Breast epithelium (tissue), 3 donors: ENCODE data around the gene PSORS1C1.

Experiments
- POLR2AphosphoS5 ChIP-seq, 3 donors: sonication (generic); formaldehyde crosslinking; IDR thresholded peaks; one replicate each; pipeline ENCODE4 v1.6.1; 2017; ENCODE audit warnings: antibody characterized with exemption in 3 of 3
- TF ChIP-seq, protein P1 (sequence below), 3 donors: fragments of 450-650 bp; IDR thresholded peaks; one replicate each; pipeline ENCODE4 v1.5.1; 2016 to 2017; ENCODE audit warnings: antibody characterized with exemption in 3 of 3, mild to moderate bottlenecking in 3 of 3, moderate library complexity in 3 of 3

DNA sequence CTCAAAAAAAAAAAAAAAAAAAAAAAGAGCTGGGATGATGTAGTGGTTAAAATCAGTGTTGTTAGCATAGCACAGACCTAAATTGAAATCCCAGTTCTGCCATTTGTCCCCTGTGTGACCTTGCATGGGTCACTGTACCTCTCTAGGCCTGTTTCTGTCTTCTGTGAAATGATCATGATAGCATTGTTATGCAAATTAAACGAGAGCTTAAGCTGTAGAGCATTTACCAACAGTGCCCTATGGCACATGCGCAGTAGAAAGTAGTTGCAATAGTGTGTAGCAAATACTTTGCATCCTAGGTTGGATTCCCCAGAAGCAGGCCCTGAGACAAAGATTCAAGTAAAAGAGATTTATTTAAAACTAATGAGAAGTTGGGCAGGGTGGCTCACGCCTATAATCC is 17.0 kb downstream of the PSORS1C1 start:
- TF ChIP-seq, protein P1, sequence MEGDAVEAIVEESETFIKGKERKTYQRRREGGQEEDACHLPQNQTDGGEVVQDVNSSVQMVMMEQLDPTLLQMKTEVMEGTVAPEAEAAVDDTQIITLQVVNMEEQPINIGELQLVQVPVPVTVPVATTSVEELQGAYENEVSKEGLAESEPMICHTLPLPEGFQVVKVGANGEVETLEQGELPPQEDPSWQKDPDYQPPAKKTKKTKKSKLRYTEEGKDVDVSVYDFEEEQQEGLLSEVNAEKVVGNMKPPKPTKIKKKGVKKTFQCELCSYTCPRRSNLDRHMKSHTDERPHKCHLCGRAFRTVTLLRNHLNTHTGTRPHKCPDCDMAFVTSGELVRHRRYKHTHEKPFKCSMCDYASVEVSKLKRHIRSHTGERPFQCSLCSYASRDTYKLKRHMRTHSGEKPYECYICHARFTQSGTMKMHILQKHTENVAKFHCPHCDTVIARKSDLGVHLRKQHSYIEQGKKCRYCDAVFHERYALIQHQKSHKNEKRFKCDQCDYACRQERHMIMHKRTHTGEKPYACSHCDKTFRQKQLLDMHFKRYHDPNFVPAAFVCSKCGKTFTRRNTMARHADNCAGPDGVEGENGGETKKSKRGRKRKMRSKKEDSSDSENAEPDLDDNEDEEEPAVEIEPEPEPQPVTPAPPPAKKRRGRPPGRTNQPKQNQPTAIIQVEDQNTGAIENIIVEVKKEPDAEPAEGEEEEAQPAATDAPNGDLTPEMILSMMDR (IDR thresholded peaks at IDR 0.05) = no peak
- no peak for TF ChIP-seq POLR2AphosphoS5 (IDR thresholded peaks at IDR 0.05)
